HG02884 (cell line): Measurements from ENCODE around the gene GDPGP1.
A peak's percentile ranks its signal among the peaks of the same experiment; 100 is the strongest.
"Not testable (repeated sequence)": the region's sequence is repeated elsewhere in the genome, so short reads cannot be mapped to it uniquely, and the experiment has no call there.

Experiments used
- ATAC-seq: cut with Tn5 transposase; IDR thresholded peaks from one replicate; pipeline ENCODE4 v1.9.1; 2021; ENCODE audit warnings: mild to moderate bottlenecking, moderate library complexity; ENCODE audit not compliant: unreplicated experiment

The GDPGP1 gene

DNA sequence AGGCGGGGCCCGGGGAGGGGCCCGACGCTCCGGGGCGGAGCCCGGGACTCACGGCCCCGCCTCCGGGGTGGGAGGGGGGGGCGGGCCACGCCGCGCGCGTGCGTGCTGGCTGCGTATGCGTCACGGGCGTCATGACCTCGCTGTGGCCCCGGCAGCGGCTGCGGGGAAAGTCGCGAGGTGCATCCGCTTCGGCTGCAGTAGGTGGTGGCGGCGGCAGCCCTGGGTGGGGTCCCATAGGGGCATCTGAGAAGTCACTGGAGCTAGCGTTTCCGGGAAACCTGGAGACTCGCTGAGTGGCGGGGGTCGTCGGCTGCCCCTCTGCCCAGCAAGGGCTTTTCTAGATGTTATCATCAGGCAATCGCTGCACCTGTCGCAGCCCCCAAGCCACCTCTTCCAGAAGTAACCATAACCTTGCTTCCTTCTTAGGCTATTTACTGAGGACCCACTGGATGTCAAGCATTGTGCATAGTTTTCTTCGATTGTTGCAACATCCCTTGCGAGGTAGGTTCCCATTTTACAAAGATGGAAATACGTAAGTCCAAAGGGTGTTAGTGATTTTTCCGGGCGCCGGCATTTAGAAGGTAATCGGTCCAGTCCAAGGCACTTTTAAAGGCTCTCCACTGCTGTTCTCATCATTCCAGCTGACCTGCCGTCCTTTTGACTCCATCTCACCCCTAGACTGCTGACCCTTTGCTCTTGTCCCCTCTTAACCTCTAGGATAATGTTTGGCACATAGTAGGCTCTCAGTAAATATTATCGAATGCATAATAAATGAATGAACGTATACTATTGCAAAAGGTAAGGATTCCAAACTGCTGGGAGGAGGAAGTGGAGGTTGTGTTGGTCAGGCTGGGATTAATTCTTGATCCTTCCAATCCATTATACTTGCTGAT, at the start of gene GDPGP1:
GDPGP1 (plus strand) TSS at position 114 of the 893 bp plus-strand sequence. CDS start 6,700 bp downstream, outside the sequence.
- peak; percentile 65 for ATAC-seq

DNA sequence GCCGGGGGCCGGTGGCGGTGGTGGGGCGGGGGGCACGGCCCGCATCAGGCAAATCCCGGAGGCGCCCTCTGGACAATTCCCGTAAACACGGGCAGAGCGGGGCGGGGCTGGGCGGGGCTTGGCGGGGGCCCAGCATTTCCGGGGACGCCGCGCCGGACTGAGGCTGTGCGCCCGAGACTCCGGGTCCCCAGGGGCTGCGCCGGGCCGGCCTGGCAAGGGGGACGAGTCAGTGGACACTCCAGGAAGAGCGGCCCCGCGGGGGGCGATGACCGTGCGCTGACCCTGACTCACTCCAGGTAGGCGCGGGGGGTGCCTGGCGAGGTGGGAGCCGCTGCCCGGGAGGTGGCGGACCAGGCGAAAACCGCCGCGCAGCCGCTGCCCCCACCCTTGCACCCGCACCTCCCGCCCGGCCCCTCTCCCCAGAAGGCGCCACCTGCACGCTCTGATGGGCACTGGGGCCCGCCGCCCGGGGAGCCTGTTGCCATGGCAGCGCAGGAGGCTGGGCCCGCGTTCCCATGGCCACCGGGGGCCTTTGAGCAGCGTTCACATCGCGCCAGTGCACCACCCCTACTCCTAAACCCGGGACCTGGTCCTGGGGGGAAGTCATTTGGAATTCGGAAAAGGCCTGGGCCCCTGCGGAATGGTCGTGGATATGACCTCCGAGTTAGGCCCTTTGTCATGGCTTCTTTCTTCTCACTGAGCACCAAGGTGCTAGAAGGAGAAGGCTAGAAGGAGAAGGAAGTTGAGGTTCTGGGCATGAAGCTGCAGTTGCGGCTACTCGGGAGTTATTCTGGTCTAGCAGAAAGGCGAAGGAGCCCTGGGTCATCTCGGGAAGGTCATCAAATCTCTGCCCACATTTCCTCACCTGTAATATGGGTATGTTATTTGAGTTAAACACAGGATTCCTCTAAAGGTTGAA, 49.0 kb upstream of the GDPGP1 start:
- ATAC-seq, result peak; percentile 67

DNA sequence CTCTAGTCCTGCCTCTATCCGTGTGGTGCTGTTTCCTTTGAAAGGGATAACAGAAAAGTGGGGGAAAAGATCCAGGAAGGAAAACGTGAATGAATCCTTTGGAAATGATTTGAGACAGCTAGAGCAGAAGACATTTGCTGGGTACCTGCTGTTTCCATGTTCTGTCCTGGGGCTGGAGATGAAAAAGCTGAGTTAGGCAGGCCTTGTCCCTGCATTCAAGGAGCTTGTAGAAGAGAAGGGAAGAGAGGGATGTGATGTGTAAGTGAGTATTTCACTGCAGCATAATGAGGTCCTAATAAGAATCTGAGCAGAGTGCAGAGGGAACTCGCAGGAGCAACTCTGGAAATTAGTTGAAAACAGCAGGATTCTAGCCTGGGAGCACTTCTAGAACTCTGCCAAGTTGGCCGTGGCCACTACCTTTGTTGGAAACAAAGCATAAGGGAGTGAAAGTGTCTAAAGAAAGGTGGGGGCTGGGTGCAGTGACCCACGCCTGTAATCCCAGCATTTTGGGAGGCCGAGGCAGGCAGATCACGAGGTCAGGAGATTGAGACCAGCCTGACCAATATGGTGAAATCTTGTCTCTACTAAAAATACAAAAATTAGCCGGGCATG, 46.6 kb upstream of the GDPGP1 start:
- ATAC-seq, result no peak

DNA sequence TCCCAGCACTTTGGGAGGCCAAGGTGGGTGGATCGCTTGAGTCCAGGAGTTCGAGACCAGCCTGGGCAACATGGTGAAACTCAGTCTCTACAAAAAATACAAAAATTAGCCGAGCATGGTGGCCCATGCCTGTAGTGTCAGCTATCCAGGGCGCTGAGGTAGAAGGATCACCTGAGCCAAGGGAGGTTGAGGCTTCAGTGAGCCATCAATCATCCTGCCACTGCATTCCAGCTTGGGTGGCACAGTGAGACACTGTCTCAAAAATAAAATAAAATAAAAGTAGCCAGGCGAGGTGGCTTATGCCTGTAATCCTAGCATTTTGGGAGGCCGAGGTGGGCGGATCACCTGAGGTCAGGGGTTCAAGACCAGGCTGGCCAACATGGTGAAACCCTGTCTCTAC, 45.9 kb upstream of the GDPGP1 start:
- not testable (repeated sequence) for ATAC-seq

DNA sequence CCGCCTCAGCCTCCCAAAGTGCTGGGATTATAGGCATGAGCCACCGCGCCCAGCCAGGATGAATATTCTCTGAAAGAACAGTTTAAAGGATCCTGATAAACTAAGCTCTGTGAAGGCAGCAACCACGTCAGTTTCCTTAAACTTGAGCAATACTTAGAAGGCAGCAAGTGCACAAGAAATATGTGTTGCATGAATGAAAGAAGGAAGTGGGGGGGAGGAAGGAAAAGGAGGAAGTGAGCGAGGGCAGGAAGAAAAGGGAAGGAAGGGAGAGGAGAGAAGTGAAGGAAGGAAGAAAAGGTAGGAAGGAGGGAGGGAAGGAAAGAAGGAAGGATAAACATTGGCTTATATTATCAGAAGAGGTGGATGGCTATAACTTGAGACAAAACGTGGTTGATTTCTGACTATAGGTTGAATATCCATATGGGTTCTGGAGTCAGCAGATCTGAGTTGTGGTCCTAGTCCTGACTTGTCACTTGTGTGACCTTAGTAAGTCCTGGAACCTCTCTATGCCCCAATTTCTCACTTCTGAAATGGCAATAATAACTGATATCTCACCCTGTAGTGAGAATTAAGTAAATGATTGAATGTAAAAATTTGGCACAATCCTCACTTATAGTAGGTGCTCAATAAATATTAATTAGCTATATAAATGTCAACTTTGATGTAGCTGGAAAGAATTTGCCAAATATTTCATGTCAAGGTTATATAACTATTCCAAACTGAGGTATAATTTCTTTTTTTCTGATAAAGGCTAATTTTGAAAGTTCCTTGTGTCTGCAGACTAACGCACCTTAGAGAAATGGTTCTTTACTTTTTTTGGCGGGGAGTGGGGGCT, 44.9 kb upstream of the GDPGP1 start:
- no peak for ATAC-seq

GRCh38 chr15:90189781-90190467, 44.1 kb upstream of the GDPGP1 start:
- no peak for ATAC-seq

- ATAC-seq, result no peak
These were observed 43.2 kb upstream of the GDPGP1 start for GRCh38 chr15:90190606-90191343.

DNA sequence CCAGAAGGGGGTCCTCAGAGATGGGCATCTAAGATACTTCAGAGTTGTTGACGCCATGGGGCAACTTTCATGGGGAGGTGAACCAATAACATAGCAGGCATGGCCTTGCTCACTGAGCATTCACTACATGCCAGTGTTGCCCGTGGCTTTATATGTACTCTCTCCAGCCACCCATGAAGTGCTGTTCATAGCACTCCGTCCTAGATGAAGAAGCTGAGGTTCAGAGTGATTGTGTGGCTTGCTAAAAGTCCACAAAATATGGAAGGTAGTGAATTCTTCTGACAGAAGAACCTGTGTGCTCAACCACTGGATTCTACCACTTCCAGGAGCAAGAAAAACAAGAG, 42.7 kb upstream of the GDPGP1 start:
- no peak for ATAC-seq

DNA sequence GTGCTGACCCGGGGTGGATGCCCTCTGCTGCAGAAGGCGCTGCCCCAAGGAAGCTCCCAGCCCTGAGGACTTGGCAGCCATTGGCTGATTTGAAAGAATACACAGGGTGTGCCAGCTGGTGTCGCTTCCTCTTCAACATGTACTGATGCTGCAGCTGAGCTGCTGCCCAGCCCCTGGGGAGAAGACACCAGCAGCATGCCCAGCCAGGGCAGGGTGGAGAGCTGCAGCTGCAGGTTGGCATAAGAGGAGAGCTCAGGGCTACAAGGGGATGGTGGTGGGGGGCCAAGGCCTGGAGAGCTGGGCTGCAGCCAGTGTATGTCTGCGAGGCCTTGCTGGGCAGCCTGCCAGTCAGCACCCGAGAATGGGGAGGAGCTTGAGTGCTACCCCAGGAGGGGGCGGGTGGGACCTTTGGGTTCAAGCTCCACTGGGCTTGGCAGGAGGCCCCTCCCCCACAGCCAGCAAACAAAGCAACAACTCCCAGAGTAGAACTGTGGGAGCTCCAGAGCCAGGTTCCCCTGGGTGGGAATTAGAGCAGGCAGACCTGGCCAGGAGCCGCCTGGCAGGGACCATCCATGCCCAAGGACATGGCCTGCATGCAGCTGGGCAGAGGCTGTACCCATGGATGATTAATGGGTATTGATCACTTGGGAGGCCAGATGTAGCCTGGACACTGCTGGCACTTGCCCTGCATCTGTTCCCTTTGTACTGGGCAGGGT, 42.1 kb upstream of the GDPGP1 start:
- no peak for ATAC-seq

- ATAC-seq, result no peak
These were observed 40.8 kb upstream of the GDPGP1 start for GRCh38 chr15:90192961-90193786.

GRCh38 chr15:90194655-90195054, 39.4 kb upstream of the GDPGP1 start:
- ATAC-seq, result no peak

DNA sequence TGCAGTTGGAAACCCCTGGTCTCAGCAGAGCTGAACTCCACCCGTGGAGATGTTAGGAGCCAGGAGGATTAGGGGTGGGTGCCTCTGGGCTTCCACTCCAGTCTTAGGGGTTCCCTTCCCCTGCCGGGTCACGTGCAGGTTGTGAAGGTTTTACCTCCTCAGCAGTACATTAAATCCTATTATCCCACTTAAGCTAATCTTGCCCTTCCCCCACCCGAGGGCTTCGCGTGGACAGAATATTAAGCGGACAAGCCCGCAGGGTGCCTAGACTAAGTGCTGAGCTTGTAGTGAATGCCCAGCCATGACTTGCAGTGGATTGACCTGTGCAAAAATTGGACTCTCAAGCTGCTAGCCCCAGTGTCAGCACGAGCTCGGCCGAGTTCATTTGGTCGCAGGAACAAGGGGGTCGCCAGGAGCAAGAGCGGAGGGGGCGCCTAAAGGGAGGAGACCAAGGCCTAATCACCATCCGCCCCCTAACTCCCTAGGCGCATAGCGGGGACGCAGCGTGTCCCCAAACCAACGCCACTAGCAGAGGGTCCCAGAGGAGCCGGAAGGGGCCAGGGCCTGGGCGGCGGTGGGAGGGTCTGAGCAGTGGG, 33.4 kb upstream of the GDPGP1 start:
- no peak for ATAC-seq

DNA sequence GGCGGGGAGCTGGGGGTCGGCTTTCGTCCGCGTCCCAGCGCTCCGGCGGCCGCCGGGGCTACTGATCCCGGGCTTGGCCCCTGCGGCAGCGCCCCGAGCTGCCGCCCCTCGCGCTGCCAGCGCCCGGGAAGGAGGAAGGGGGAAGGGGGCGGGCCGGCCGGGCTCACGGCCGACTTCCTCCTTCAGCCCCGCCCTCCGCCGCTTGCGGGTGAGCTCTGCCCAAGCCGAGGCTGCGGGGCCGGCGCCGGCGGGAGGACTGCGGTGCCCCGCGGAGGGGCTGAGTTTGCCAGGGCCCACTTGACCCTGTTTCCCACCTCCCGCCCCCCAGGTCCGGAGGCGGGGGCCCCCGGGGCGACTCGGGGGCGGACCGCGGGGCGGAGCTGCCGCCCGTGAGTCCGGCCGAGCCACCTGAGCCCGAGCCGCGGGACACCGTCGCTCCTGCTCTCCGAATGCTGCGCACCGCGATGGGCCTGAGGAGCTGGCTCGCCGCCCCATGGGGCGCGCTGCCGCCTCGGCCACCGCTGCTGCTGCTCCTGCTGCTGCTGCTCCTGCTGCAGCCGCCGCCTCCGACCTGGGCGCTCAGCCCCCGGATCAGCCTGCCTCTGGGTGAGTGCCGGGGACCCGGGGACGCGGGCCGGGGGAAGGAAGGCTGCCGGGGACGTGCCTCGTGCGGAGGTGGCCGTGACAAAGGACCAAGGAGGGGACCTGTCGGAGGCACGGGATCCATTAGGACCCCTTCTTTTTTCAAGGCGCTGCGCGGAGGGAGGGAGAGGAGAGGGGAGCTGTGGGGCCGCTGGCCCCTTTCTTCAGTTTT, 32.7 kb upstream of the GDPGP1 start, which contains the start of gene SEMA4B:
SEMA4B (plus strand) TSS at position 201 of the 814 bp plus-strand sequence; CDS start at position 450, 249 bp downstream.
- ATAC-seq, result peak; percentile 74

- ATAC-seq, result no peak
These were observed 32.0 kb upstream of the GDPGP1 start for GRCh38 chr15:90201944-90202375.

- no peak for ATAC-seq
These were observed 31.1 kb upstream of the GDPGP1 start for GRCh38 chr15:90202929-90203328.

DNA sequence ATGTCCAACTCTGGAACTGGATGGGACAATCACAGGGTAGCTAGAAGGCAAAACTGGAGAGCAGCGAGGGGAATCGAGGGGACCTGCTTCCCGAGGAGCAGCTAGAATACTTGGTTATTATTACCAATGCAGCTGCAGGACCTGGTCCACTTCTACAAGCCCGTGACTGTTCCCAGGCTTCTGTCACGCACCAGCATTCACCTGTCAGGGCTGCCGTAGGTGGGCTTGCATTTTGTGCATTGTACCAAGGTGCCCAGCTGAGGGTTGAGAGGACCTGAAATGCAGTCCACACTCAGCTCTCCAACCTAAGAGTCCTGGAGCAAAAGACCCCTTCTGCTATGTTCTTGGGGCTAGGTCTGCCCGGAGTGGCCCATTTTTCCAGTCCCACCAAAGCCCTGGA, 30.5 kb upstream of the GDPGP1 start:
- ATAC-seq, result no peak
